Measurements from ENCODE around the gene SRSF9. TPM values are rescaled to one million over a fixed set of nuclear protein-coding genes. Genes with fewer than 3 reads are reported as not detected.
A peak's percentile ranks its signal among the peaks of the same experiment; 100 is the strongest.
"Not testable (repeated sequence)": the region's sequence is repeated elsewhere in the genome, so short reads cannot be mapped to it uniquely, and the experiment has no call there.

The SRSF9 gene
- polyA plus RNA-seq, 3 donors: 226 to 241 (median 238) TPM

DNA sequence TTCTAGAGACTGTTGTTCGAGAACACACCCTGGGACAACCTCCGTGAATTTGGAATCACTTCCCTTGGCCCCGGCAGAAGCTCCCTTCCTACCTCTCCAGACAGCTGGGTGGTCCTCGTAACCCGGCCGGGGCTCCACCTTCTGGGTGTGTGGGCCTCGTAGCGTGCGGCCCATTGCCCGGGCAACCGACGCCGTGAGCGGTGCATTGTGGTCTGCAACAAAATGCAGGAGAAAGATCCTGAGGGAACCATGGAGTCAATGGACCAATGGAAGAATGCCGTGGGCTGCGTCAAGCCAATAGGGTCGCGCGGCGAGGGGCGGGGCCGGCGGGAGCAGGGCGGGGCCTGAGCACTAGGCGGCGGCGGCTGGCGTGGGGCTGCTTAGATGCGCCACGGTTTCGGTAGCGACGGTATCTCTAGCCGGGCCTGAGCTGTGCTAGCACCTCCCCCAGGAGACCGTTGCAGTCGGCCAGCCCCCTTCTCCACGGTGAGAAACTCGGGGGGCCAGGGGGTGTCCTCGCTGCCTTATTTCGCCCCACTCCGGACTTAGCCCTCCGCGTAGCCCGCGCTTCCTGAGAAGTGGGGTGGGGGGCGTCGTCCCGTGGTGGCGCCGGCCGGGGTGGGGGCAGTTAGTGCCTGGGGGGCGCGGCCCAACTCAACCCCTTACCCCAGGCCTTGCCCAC lies 26.3 kb upstream of the SRSF9 start, which contains the start of gene DYNLL1:
DYNLL1 (plus strand) TSS at position 383 of the 682 bp plus-strand sequence. CDS start 309 bp downstream, outside the sequence.
- DNase-seq (ENCODE audit: extremely low read depth in 1 of 11, low read depth in 9 of 11, low spot score in 4 of 11): peak; percentile 91 to 98 (median 96)

DNA sequence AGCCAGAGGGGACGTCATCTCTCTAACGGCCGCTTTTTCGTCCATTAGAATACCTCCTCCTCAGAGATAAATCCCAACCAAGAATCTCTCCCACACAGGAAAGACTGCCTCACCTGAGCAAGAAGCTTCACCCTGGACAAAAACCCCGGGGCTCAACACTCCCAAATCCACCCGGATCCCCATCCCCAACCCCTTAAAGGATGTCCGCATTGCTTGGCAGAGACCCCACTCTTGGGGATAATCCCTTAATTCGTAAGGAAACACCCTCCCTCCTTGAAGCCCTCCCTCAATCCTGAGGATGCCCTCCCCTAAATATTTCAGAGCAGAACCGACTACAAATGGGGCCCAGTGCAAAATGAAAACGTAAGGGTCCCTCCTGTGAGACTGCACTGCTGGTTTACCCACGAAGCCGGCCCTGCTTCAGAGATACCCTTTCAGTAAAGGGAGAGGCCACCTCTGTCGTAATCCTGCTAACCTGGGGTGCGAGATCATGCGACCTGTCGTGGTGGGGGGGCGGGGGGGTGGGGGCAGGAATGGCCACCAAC lies 25.7 kb upstream of the SRSF9 start:
- no peak for DNase-seq (ENCODE audit: extremely low read depth in 1 of 11, low read depth in 9 of 11, low spot score in 4 of 11)

DNA sequence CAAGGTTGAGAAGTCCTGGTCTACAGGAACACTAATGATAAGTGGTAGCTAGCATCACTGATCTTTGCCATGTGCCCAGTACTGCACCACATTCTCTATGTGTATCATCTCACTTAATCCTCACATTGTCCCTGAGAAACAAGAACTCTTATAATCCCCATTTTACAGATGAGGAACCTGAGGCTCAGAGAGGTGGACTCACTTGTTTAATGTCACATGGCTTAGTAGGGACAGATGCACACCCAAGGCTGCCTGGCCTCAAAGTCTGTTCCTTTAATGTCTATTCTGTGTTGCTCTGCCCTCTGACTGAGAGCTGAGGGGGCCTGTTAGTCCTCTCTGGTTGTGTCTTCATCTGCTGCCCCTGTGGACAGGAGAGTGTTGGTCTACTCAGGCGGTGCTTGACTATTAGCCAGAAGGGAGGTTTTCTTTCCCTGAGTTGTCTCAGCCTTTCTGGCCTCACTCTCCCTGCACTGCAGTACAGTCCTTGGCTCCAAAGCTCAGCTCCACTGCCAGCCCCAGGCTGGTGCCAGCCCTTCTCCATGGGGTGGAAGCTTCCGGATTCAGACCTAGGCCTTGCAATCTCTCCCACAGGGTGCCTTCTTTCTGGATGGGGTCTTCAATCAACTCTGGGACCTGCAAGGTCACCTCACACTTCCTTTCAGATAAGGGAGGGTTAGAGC lies 21.4 kb upstream of the SRSF9 start:
- no peak for DNase-seq (ENCODE audit: extremely low read depth in 1 of 11, low read depth in 9 of 11, low spot score in 4 of 11)

DNA sequence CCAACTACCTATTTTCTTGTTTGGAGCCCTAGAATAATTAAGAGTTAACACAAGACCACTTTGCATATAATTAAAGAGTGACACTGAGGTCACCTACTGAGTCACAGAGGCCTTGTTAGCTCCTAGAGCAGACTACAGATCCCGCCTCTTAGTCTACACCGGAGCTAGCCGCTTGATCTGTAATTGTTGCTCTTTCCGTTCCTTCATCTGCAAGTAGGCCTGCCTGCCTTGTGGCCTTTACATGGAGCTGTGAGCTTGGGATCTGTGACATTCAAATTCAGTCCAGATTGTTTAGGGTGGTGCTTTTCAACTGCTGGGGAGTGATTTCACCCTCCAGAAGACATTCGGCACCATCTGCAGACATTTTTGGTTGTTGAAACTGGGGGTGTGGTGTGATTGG lies 20.8 kb upstream of the SRSF9 start:
- DNase-seq (ENCODE audit: extremely low read depth in 1 of 11, low read depth in 9 of 11, low spot score in 4 of 11): no peak

DNA sequence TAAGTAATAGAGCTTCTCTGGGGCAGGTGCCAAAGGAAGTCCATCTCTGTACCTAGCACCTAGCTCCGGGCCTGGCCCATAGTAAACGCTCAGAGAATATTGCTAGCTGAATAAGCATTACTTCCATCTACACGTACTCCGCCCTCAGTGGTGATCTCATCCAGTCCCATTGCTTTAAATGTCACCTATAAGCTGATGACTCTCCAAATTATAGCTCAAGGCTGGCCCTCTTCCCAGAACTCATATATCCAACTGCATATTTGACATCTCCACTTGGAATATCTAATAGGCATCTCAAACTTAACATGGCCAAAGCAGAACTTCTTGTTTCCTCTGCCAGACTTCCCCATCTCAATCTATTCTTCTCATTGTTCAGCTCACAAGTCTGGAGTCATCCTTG lies 19.5 kb upstream of the SRSF9 start:
- no peak for DNase-seq (ENCODE audit: extremely low read depth in 1 of 11, low read depth in 9 of 11, low spot score in 4 of 11)

DNA sequence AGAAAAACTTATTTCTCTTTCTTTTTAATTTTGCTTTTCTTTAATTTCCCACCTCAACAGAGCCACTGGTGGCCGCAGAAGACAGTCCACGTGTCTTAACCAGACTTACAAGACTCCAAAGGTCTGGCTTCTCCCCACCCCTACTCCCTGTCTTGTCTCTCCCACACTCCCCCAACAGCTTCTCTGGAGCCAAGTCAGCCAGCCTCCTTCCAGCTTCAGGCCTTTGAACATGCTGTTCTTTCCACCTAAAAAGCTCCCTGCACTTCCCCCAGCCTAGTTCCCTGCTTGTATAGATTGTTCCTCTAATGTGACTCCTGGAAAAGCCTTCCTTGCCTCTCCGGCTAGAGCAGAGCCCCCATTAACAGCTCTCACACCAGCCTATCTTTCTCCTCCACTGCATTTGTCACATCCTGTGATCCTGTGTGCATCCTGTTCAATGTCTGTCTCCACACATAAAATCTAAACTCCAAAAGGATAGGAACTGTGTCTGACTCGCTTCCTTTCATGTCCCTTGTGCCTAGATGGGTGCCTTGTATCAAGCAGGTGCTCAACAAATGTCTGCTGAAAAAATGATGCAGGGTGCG lies 18.6 kb upstream of the SRSF9 start:
- DNase-seq (ENCODE audit: extremely low read depth in 1 of 11, low read depth in 9 of 11, low spot score in 4 of 11): no peak

DNA sequence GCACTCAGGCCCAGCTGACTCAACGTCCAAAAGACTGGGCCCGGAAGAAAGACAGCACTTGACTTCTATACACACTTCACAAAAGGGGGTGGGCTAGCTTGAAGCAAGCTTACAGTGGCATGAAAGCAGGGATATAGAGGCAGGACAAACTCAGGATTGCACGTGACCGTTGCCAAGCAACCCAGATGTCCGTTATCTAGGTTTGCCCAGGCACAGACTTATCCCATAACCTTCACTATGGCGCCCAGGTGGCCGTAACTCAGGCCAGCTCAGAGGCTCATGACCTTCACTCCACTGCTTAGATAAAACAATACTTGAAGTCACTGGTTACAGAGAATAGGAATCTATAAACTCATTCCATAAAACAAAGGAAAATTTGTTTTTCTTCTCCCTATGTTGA lies 18.0 kb upstream of the SRSF9 start:
- DNase-seq (ENCODE audit: extremely low read depth in 1 of 11, low read depth in 9 of 11, low spot score in 4 of 11): not testable (repeated sequence)

DNA sequence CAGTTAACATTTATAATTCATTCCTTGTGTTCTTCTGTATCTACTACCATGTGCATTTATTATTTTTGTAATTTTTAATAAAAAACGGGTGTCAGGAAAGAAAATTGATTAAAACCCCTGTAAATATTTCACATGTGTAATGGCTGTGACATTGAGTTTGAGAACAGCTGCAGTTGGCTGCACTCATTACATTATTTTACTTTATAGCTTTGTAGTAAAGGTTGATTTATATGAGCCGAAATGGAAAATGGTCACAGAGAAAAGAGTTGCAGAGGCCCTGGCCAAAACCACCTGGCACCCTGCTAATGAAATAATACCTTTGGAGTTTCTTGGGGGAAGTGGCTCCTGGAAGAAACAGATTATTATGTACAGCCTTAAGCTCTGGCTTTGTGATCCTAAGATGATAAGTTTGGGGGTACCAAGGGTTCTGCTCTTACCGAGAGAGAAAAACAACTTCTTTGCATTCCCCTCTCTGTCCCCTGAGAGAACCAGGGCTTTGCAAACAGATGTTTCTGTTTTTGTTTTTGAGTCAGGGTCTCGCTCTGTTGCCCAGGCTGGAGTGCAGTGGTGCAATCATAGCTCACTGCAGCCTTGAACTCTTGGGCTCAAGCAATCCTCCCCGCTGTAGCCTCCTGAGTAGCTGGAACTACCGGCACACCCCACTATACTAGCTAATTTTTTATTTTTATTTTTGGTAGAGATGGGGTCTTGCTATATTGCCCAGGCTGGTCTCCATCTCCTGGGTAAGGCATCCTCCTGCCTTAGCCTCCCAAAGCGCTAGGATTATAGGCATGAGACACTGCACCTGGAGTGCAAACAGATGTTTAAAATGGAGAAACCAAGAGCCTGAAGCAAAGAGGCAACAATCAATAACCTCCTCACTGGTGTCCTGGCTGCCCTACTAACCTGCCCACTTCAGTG lies 16.7 kb upstream of the SRSF9 start:
- DNase-seq (ENCODE audit: extremely low read depth in 1 of 11, low read depth in 9 of 11, low spot score in 4 of 11): no peak

DNA sequence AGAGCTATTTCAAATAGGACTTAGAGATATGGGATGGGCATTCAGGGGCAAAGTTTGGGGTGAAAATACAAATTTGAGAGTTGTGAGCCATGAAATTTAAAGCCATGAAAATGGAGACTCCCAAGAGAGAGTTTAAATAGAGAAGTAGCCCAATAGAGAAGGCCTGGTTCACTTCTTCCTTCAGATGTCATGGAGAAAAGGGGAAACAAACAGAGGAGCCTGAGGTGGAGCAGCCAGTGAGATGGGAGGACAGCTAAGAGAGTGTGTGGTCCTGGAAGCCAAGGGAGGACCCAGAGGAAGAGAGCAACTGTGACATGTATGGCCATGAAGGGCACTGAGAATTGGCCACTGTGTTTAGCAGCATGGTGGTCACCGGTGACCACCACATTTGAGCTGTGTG lies 14.1 kb upstream of the SRSF9 start:
- no peak for DNase-seq (ENCODE audit: extremely low read depth in 1 of 11, low read depth in 9 of 11, low spot score in 4 of 11)

DNA sequence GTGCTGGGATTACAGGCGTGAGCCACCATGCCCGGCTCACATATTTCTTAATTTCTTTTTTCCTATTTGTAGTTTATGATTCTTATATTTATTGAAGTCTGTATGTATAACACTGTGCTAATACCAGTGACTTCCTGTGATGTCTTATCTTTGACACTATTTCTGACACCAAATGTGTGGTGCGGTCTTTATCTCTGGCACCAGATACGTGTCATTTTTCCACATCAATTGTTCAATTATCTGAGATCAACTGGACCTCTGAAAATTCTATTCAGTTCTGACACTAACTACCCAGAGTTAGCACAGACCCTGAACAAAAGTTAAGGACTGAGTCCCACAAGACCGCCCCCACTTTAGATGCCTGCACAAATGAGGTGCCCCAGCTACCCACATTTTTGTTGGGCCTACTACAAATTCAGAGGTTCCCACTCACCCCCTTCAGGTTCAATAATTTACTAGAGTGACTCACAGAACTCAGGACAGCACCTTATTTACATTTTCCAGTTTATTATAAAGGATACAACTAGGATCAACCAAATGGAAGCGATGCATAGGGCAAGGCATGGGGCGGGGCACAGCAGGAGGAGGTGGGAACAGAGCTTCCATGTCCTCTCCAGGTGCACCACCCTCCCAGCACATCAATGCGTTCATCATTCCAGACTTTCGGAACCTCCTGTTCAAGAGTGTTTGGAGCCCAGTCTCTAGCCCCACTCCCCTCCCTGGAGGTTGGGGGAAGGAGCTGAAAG lies 11.6 kb upstream of the SRSF9 start:
- DNase-seq (ENCODE audit: extremely low read depth in 1 of 11, low read depth in 9 of 11, low spot score in 4 of 11): no peak

DNA sequence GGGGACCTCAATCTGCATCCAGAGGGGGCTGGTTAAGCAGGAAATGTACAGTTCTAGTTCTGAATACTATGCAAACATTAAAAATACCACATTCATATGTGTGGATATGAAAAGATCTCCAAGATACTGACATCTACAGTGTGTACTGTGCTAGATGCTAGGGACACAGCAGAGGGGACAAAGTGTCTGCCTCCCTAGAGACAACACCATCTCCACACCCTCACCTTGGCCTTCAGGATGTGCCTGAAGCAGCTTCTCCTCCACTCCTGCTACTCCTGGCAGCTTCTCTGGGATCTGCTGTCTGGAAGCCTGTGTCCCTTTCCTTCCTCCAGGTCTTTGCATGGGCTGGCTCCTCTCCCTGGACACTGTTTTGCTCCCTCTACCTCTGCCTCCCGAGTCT lies 10.7 kb upstream of the SRSF9 start:
- DNase-seq (ENCODE audit: extremely low read depth in 1 of 11, low read depth in 9 of 11, low spot score in 4 of 11): no peak

DNA sequence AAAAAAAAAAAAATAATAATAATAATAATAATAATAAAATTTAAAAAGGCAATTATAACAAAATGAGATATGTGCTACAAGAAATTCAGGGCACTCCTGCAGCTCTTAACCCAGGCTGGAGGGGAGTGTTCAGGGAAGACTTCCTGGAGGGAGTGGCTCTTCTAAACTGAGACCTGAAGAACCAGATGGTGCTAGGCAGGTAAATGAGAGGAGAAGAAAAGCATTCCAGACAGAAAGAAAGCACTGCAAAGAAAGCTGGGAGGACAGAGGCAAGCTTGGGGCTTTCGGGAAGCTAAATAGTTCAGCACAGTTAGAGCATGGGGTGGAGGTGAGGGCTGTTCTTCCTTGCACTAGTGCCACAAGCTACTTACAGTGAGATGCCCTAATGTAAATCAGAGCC lies 9.9 kb upstream of the SRSF9 start:
- DNase-seq (ENCODE audit: extremely low read depth in 1 of 11, low read depth in 9 of 11, low spot score in 4 of 11): no peak

DNA sequence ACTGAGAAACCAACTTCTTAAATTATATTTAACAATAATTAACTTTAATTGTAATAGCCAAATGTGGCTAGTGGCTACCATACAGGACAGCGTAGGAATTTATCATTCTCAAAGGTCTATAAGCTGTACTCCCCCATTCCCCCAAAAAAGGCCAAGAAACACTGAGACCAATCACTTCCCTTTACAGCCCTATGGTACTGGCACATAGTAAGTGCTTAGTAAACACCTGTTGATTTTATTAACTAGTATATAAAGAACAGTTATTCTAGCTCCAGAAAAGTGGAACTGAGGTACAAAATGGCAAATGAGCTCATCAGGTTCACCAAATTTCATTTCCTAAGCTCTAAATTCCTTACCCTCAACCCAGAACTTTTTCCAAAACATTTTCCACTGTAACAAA lies 6.1 kb upstream of the SRSF9 start:
- no peak for DNase-seq (ENCODE audit: extremely low read depth in 1 of 11, low read depth in 9 of 11, low spot score in 4 of 11)

DNA sequence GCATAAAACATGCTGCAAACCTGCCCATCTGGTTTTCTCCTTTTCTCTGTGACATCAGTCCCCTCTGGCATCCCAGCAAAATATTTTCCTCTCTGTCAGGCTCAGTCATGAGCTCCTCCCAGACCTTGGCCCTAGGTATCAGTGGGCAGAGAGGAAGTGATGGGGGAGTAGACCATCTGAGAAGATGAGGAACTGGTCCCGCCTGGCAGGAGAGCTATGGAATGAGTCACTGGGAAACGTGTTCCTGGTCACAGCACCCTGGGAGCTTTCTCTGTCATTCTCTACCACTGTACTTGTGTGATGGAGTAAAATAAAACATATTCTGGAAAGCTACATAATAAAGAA lies 5.0 kb upstream of the SRSF9 start:
- DNase-seq (ENCODE audit: extremely low read depth in 1 of 11, low read depth in 9 of 11, low spot score in 4 of 11): peak in 2 of 11 donors; percentile 13 to 38

DNA sequence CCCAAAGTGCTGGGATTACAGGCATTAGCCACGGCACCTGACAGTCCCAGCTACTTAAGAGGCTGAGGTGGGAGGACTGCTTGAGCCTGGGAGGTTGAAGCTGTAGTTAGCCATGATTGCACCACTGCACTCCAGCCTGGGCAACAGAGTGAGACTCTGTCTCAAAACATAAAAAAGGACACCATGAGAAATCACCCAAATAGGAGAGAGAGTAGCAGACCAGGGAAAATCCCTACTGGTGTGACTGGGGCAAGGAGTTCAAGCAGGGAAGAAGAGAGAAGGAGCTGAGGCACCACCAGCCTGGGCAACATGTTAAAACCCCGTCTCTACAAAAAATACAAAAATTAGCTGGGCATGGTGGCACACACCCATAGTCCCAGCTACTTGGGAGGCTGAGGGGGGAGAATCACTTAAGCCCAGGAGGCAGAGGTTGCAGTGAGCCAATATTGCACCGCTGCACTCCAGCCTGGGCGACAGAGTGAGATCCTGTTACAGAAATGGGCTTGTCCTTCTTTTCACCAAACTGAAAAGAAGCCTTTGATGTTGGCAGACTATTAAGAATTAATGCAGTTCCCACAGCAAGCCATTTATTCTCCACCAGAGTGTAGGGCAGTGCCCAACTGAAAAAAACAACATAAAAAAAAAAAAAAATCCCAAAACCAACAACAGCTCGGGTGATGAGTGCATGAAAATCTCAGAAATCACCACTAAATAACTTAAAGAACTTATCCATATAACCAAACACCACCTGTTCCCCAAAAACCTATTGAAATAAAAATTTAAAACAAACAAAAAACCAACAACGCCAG lies 4.5 kb upstream of the SRSF9 start:
- DNase-seq (ENCODE audit: extremely low read depth in 1 of 11, low read depth in 9 of 11, low spot score in 4 of 11): no peak

DNA sequence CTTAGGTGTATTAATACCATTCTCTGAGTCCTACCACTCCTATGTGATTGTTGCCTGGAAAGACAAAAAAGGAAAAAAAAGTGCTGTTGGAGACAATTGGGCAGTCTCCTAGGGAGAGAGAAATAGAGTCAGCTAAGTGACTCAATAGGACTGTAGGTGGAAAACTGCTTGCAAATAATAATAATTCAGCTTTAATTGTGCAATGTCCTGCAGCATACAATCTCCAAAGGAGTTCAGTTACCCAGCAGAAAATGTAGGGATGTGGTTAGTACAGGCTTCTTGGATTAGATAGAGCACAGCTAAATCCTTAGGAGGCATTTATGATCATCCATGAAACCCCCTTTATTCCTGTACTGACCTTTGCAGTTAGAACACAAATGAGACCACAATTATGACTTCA lies 3.0 kb upstream of the SRSF9 start:
- no peak for DNase-seq (ENCODE audit: extremely low read depth in 1 of 11, low read depth in 9 of 11, low spot score in 4 of 11)

DNA sequence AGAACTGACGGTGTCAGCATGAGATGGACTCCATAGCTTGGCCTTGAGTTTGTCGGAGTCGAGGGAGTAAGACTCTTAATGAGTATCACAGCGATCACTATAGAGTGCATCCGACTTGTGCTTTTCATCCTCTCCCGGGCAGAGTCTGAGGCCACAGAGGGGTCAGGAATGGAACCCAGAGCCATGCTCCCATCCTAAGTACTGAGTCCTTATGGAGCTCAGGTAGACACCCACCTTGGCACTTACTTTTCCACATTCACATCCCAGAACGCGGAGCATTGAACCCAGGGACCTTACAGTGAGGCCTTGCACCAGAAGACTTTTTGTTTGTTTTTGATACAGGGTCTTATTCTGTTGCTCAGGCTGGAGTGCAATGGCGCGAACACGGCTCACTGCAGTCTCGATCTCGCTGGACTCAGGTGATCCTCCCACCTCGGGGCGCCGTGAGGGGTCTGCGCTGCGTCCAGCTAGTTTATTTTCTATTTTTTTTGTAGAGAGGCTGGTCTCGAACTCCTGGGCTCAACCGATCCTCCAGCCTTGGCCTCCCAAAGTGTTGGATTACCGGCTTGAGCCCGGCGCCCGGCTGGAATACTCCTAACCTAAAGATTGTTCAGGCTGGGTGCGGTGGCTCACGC lies 719 bp upstream of the SRSF9 start:
- peak in 1 of 11 donors; percentile 14 for DNase-seq (ENCODE audit: extremely low read depth in 1 of 11, low read depth in 9 of 11, low spot score in 4 of 11)

All from renal cortex interstitium (tissue), 11 donors.